ENCODE results near the gene SLC25A30. TPM values are rescaled to one million over a fixed set of nuclear protein-coding genes. Genes with fewer than 3 reads are reported as not detected.

The SLC25A30 gene
- total and polyA plus RNA-seq, 4 donors = 5.4 to 59.2 (median 17.8) TPM

- H3K36me3 ChIP-seq (ENCODE audit: control insufficient read depth in 4 of 4, insufficient read depth in 3 of 4, low read depth in 1 of 4, low read length in 3 of 4) = no peaks in the 10 kb centered on the region
- H3K4me1 ChIP-seq (ENCODE audit: control insufficient read depth in 4 of 4, insufficient read depth in 4 of 4, low read length in 3 of 4) = peaks cover 5 to 39% (median 20%) of the 10 kb centered on the region in 4 donors
- no peak for TF ChIP-seq ZBTB33 (IDR thresholded peaks at IDR 0.05)
- no peak for TF ChIP-seq ATF3 (IDR thresholded peaks at IDR 0.05)
- TF ChIP-seq HNF4A (conservative IDR thresholded peaks at IDR 0.05) = no peak
- TF ChIP-seq HNF4G (IDR thresholded peaks at IDR 0.05) = no peak
- TF ChIP-seq FOXA1 (IDR thresholded peaks at IDR 0.05) = no peak
- TF ChIP-seq TAF1 (conservative IDR thresholded peaks at IDR 0.05) = no peak
- TF ChIP-seq EGR1 (IDR thresholded peaks at IDR 0.05; ENCODE audit: low read depth in 2 of 2) = no peak
- TF ChIP-seq REST (IDR thresholded peaks at IDR 0.05) = no peak
- no peak for TF ChIP-seq NR2F2 (IDR thresholded peaks at IDR 0.05)
- no peak for TF ChIP-seq CTCF (IDR thresholded peaks at IDR 0.05; ENCODE audit: low read depth, low read length, missing input control)
- no peak for TF ChIP-seq FOXA2 (IDR thresholded peaks at IDR 0.05)
- H3K27me3 ChIP-seq (ENCODE audit: control insufficient read depth in 4 of 4, insufficient read depth in 4 of 4, low read length in 3 of 4) = no peaks in the 10 kb centered on the region
- 91% methylated on average over 4 of the region's 4 CpGs for WGBS
- no peak overlapping the region for H3K27ac ChIP-seq (ENCODE audit: low read depth in 1 of 2, low read length in 2 of 2)
- H3K4me3 ChIP-seq (ENCODE audit: low read depth in 1 of 3, low read length in 3 of 3) = no peak overlapping the region
- no peak for DNase-seq (ENCODE audit: low spot score)
- no peak overlapping the region for H3K9ac ChIP-seq (ENCODE audit: low read depth in 1 of 2, low read length in 2 of 2)
- H3K9me3 ChIP-seq (ENCODE audit: control insufficient read depth in 4 of 4, low read length in 3 of 4) = no peaks in the 10 kb centered on the region
These were observed 20.8 kb upstream of the SLC25A30 start for GRCh38 chr13:45439008-45439407.

GRCh38 chr13:45437947-45438346, 19.8 kb upstream of the SLC25A30 start:
- DNase-seq (ENCODE audit: low spot score) = no peak
- Histone ChIP-seq H3K9ac (ENCODE audit: low read depth in 1 of 2, low read length in 2 of 2) (no peak overlapping the region), H3K4me1 (ENCODE audit: control insufficient read depth in 4 of 4, insufficient read depth in 4 of 4, low read length in 3 of 4) (peaks cover 5 to 48% (median 22%) of the 10 kb centered on the region in 4 donors), H3K36me3 (ENCODE audit: control insufficient read depth in 4 of 4, insufficient read depth in 3 of 4, low read depth in 1 of 4, low read length in 3 of 4) (no peaks in the 10 kb centered on the region), H3K27me3 (ENCODE audit: control insufficient read depth in 4 of 4, insufficient read depth in 4 of 4, low read length in 3 of 4) (no peaks in the 10 kb centered on the region), H3K4me3 (ENCODE audit: low read depth in 1 of 3, low read length in 3 of 3) (no peak overlapping the region), H3K9me3 (ENCODE audit: control insufficient read depth in 4 of 4, low read length in 3 of 4) (no peaks in the 10 kb centered on the region), H3K27ac (ENCODE audit: low read depth in 1 of 2, low read length in 2 of 2) (no peak overlapping the region)
- WGBS = 89% methylated on average over 4 of the region's 4 CpGs
- TF ChIP-seq ATF3 (IDR thresholded peaks at IDR 0.05) (no peak), HNF4A (conservative IDR thresholded peaks at IDR 0.05) (no peak)
